ENCODE data around the gene MYH3.

Gene MYH3

GRCh38 chr17:10687499-10687898 is 30.4 kb upstream of the MYH3 start:
- no peak overlapping the region for H3K27ac ChIP-seq
- TF ChIP-seq ZFX (IDR thresholded peaks at IDR 0.05) (no peak), CTCF (conservative IDR thresholded peaks at IDR 0.05) (no peak)

GRCh38 chr17:10683853-10684252 is 26.7 kb upstream of the MYH3 start:
- no peak overlapping the region for H3K27ac ChIP-seq
- TF ChIP-seq ZFX (IDR thresholded peaks at IDR 0.05) = no peak
- peak; percentile 69 for TF ChIP-seq CTCF (conservative IDR thresholded peaks at IDR 0.05)

GRCh38 chr17:10681866-10682446 is 24.8 kb upstream of the MYH3 start:
- TF ChIP-seq ZFX (IDR thresholded peaks at IDR 0.05) (no peak), CTCF (conservative IDR thresholded peaks at IDR 0.05) (no peak)
- H3K27ac ChIP-seq = no peak overlapping the region

GRCh38 chr17:10674704-10675103 is 17.6 kb upstream of the MYH3 start:
- TF ChIP-seq ZFX (IDR thresholded peaks at IDR 0.05) (no peak), CTCF (conservative IDR thresholded peaks at IDR 0.05) (no peak)

GRCh38 chr17:10673312-10673711 is 16.2 kb upstream of the MYH3 start:
- no peak overlapping the region for H3K27ac ChIP-seq
- TF ChIP-seq ZFX (IDR thresholded peaks at IDR 0.05) = no peak

More at GRCh38 chr17:10674704-10675103, 17.6 kb upstream of the MYH3 start:
- no peak overlapping the region for H3K27ac ChIP-seq

GRCh38 chr17:10668775-10669174 is 11.7 kb upstream of the MYH3 start:
- TF ChIP-seq CTCF (conservative IDR thresholded peaks at IDR 0.05) (no peak), ZFX (IDR thresholded peaks at IDR 0.05) (no peak)

GRCh38 chr17:10666906-10667305 is 9.8 kb upstream of the MYH3 start:
- no peak overlapping the region for H3K27ac ChIP-seq
- TF ChIP-seq CTCF (conservative IDR thresholded peaks at IDR 0.05) = no peak
- no peak for TF ChIP-seq ZFX (IDR thresholded peaks at IDR 0.05)

More at GRCh38 chr17:10668775-10669174, 11.7 kb upstream of the MYH3 start:
- H3K27ac ChIP-seq = no peak overlapping the region

GRCh38 chr17:10664571-10664970 is 7.5 kb upstream of the MYH3 start:
- TF ChIP-seq ZFX (IDR thresholded peaks at IDR 0.05) = no peak
- no peak for TF ChIP-seq CTCF (conservative IDR thresholded peaks at IDR 0.05)
- no peak overlapping the region for H3K27ac ChIP-seq

Measured in C4-2B (cell line).